Ishikawa (cell line): Measurements from ENCODE around the gene NXPH3.

Source experiments
- CEBPB ChIP-seq: IDR thresholded peaks from 2 replicates; pipeline ENCODE4 v1.6.1; 2012
- CREB1 ChIP-seq: IDR thresholded peaks from 2 replicates; pipeline ENCODE4 v1.6.1; 2012; ENCODE audit warnings: low read depth
- EGR1 ChIP-seq: IDR thresholded peaks from 2 replicates; pipeline ENCODE4 v1.6.1; 2012
- EP300 ChIP-seq: IDR thresholded peaks from 2 replicates; pipeline ENCODE4 v1.6.1; 2012; ENCODE audit warnings: borderline replicate concordance
- FOXM1 ChIP-seq: IDR thresholded peaks from 2 replicates; pipeline ENCODE4 v1.6.1; 2012; ENCODE audit warnings: low read depth, borderline replicate concordance
- NFIC ChIP-seq: IDR thresholded peaks from 2 replicates; pipeline ENCODE4 v1.6.1; 2012
- RAD21 ChIP-seq: IDR thresholded peaks from 2 replicates; pipeline ENCODE4 v1.6.1; 2012; ENCODE audit warnings: low read depth
- TAF1 ChIP-seq: IDR thresholded peaks from 2 replicates; pipeline ENCODE4 v1.6.1; 2012; ENCODE audit warnings: low read depth, mild to moderate bottlenecking
- TCF12 ChIP-seq: IDR thresholded peaks from 2 replicates; pipeline ENCODE4 v1.6.1; 2012; ENCODE audit warnings: low read depth
- TEAD4 ChIP-seq: IDR thresholded peaks from 2 replicates; pipeline ENCODE4 v1.6.1; 2012
- YY1 ChIP-seq: IDR thresholded peaks from 2 replicates; pipeline ENCODE4 v1.6.1; 2012; ENCODE audit warnings: low read depth
- ZBTB7A ChIP-seq: IDR thresholded peaks from 2 replicates; pipeline ENCODE4 v1.6.1; 2012; ENCODE audit warnings: low read depth
- TF ChIP-seq, protein P1 (sequence below): IDR thresholded peaks from 2 replicates; pipeline ENCODE4 v1.6.1; 2012
- TF ChIP-seq, protein P2 (sequence below): IDR thresholded peaks from 2 replicates; pipeline ENCODE4 v1.6.1; 2012; ENCODE audit warnings: low read depth, mild to moderate bottlenecking
- TF ChIP-seq, protein P3 (sequence below): IDR thresholded peaks from 2 replicates; pipeline ENCODE4 v1.6.1; 2012

Gene NXPH3

DNA sequence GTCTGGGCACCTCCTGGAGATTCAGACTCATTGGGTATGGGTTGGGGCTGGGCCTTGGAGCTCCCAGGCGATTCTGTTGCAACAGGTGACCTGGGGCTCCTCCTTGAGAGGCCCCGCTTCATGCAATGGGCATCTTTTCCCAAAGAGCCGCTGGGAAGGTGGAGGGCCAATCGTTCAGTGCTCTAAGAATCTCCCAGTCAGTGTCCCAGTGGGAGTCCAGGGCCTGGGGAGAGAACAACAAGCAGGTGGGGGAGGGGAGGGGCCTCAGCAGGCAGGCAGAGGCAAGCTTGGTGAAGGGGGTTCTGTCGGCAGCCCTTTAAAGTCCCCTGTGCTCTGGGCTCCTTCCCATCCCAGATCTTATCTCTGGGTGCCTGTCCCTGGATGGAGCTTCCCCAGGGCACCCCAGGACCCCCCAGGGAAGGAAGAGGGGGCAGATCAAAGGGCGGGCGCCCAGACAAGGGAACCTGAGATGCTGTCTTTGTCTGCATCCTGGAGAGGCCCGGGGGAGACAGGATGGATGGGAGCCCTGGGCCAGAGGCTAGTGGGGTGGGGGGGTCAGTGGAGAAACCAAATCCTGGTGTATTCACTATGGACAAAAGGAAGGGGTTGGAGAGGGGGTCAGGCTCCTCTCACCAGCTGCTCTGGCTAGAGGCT lies 30.5 kb upstream of the NXPH3 start:
- TF ChIP-seq, protein P1, sequence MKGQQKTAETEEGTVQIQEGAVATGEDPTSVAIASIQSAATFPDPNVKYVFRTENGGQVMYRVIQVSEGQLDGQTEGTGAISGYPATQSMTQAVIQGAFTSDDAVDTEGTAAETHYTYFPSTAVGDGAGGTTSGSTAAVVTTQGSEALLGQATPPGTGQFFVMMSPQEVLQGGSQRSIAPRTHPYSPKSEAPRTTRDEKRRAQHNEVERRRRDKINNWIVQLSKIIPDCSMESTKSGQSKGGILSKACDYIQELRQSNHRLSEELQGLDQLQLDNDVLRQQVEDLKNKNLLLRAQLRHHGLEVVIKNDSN: no peak
- no peak for TF ChIP-seq CEBPB
- TF ChIP-seq, protein P2, sequence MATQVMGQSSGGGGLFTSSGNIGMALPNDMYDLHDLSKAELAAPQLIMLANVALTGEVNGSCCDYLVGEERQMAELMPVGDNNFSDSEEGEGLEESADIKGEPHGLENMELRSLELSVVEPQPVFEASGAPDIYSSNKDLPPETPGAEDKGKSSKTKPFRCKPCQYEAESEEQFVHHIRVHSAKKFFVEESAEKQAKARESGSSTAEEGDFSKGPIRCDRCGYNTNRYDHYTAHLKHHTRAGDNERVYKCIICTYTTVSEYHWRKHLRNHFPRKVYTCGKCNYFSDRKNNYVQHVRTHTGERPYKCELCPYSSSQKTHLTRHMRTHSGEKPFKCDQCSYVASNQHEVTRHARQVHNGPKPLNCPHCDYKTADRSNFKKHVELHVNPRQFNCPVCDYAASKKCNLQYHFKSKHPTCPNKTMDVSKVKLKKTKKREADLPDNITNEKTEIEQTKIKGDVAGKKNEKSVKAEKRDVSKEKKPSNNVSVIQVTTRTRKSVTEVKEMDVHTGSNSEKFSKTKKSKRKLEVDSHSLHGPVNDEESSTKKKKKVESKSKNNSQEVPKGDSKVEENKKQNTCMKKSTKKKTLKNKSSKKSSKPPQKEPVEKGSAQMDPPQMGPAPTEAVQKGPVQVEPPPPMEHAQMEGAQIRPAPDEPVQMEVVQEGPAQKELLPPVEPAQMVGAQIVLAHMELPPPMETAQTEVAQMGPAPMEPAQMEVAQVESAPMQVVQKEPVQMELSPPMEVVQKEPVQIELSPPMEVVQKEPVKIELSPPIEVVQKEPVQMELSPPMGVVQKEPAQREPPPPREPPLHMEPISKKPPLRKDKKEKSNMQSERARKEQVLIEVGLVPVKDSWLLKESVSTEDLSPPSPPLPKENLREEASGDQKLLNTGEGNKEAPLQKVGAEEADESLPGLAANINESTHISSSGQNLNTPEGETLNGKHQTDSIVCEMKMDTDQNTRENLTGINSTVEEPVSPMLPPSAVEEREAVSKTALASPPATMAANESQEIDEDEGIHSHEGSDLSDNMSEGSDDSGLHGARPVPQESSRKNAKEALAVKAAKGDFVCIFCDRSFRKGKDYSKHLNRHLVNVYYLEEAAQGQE: no peak
- no peak for TF ChIP-seq TCF12
- no peak for TF ChIP-seq TAF1
- TF ChIP-seq, protein P3, sequence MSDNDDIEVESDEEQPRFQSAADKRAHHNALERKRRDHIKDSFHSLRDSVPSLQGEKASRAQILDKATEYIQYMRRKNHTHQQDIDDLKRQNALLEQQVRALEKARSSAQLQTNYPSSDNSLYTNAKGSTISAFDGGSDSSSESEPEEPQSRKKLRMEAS: no peak

GRCh38 chr17:49545806-49546545 lies 29.7 kb upstream of the NXPH3 start:
- TF ChIP-seq EGR1: no peak
- no peak for TF ChIP-seq CEBPB
- TF ChIP-seq, protein P2: no peak
- TF ChIP-seq, protein P1: no peak
- no peak for TF ChIP-seq TAF1
- TF ChIP-seq TEAD4: no peak
- TF ChIP-seq YY1: no peak
- TF ChIP-seq EP300: no peak
- no peak for TF ChIP-seq TCF12
- no peak for TF ChIP-seq RAD21

DNA sequence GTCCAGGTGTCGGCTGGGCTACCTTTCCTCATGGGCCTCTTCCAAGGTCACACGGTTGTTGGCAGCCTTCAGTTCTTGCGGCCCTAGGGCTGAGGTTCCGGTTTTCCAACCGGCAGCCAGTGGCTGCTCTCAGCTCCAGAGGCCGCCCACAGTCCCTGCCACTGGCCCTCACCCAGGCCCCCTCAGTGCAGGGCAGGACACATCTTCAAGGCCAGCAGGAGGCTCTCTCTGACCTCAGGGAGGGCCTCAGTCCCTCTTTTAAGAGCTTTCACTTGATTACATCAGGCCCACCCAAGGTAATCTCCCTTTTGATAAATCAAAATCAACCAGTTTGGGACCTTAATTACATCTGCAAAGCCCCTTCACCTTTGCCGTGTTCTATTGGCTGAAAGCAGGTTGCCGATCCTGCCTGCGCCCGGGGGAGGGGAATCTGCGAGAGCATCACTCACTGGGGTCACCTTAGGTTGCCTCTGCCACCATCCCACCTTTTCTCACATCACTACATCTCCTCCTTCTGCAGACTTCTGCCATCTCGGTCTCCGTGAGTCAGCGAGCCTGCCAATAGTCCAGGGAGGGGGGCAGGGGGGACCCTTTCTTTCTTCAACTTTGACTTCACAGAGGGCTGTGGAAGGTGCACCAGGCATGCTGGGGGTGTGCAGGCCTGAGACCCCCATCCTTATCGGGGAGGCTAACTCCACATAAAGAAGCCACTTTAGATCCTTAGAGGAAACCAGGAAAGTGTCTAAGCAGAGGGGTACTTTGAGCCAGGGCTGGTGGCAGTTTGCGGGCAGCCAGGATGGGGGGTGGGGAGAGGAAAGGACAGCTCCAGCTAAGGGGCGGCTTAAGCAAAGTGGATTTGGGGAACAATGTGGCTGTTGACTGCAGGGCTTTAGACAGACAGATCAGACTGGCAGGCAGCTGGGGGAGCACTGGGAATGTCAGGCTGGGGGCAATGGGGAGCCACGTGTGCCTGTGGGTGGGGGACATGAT lies 28.8 kb upstream of the NXPH3 start:
- no peak for TF ChIP-seq TEAD4
- no peak for TF ChIP-seq ZBTB7A
- TF ChIP-seq, protein P3: no peak
- no peak for TF ChIP-seq NFIC
- TF ChIP-seq EGR1: no peak

GRCh38 chr17:49547566-49547965 lies 28.1 kb upstream of the NXPH3 start:
- no peak for TF ChIP-seq TAF1
- no peak for TF ChIP-seq EGR1
- TF ChIP-seq, protein P1: no peak
- no peak for TF ChIP-seq NFIC
- TF ChIP-seq, protein P3: no peak
- TF ChIP-seq, protein P2: no peak
- no peak for TF ChIP-seq FOXM1
- no peak for TF ChIP-seq CREB1
- no peak for TF ChIP-seq CEBPB
- TF ChIP-seq EP300: no peak
- no peak for TF ChIP-seq ZBTB7A
- TF ChIP-seq RAD21: no peak
- no peak for TF ChIP-seq TCF12
- no peak for TF ChIP-seq YY1
- no peak for TF ChIP-seq TEAD4
